GM10248 (cell line): ENCODE measurements around the gene STAM.

Experiments
- CTCF ChIA-PET: fragments of 300-600 bp; sonication (Branson Sonifier 250); formaldehyde crosslinking; extraction: SDS; loops from one replicate; lab custom pipeline; 2021; ENCODE audit warnings: antibody characterized with exemption; lab: Yijun Ruan, JAX
- POLR2A ChIA-PET: fragments of 350-650 bp; sonication (Branson Sonifier 250); formaldehyde crosslinking; extraction: SDS; loops from one replicate; lab custom pipeline; 2020; ENCODE audit warnings: antibody characterized with exemption; lab: Yijun Ruan, JAX
- DNase-seq: peaks from one replicate; pipeline ENCODE4 v3.0.0; 2012; ENCODE audit errors: extremely low spot score
- CTCF ChIP-seq: IDR thresholded peaks from 2 replicates; pipeline ENCODE4 v1.5.1; 2012; ENCODE audit warnings: mild to moderate bottlenecking, low read depth; ENCODE audit errors: extremely low read depth, missing control alignments, control extremely low read depth

The STAM gene

GRCh38 chr10:17659365-17659764, 15.4 kb downstream of the STAM start:
- no peak for TF ChIP-seq CTCF
- DNase-seq, result no peak
- ChIA-PET POLR2A (no interaction called here), CTCF (interaction anchor here (0.8 to 1.2 kb wide), 4 partner anchors 8 to 31 kb away, joined by 3 to 5 read pairs (median 3); partner anchors contain the start of gene STAM)

GRCh38 chr10:17660921-17661320, 17.0 kb downstream of the STAM start:
- ChIA-PET POLR2A (no interaction called here), CTCF (interaction anchor here (0.9 to 2.7 kb wide), 2 partner anchors 11 to 17 kb away, joined by 3 to 8 read pairs; partner anchors contain the start of gene STAM)
- no peak for TF ChIP-seq CTCF
- DNase-seq, result no peak

- no peak for TF ChIP-seq CTCF
- CTCF ChIA-PET, result interaction anchor here (0.9 to 2.7 kb wide), 2 partner anchors 10 to 17 kb away, joined by 3 to 8 read pairs; partner anchors contain the start of gene STAM
- POLR2A ChIA-PET, result no interaction called here
- DNase-seq, result no peak
These were observed 17.6 kb downstream of the STAM start for GRCh38 chr10:17661510-17661909.

- POLR2A ChIA-PET, result no interaction called here
- TF ChIP-seq CTCF, result no peak
- no peak for DNase-seq
- CTCF ChIA-PET, result interaction anchor here (0.8 to 2.7 kb wide), 3 partner anchors 9 to 15 kb away, joined by 3 to 8 read pairs (median 6); no protein-coding TSS in a partner anchor
These were observed 18.5 kb downstream of the STAM start for GRCh38 chr10:17662193-17663138.

GRCh38 chr10:17663450-17663849, 19.5 kb downstream of the STAM start:
- ChIA-PET POLR2A (no interaction called here), CTCF (interaction anchor here (1.6 to 2.7 kb wide), 2 partner anchors 8 to 16 kb away, joined by 6 to 8 read pairs; no protein-coding TSS in a partner anchor)
- no peak for TF ChIP-seq CTCF
- no peak for DNase-seq

GRCh38 chr10:17665747-17666146, 21.8 kb downstream of the STAM start:
- DNase-seq, result no peak
- ChIA-PET POLR2A (no interaction called here), CTCF (no interaction called here)
- TF ChIP-seq CTCF, result no peak
